GM10847 (cell line): ENCODE data around the gene TSPAN5.

ENCODE experiments used
- POLR2A ChIP-seq: IDR thresholded peaks from 2 replicates; pipeline ENCODE4 v1.6.1; 2011; ENCODE audit not compliant: insufficient read length; ENCODE audit errors: extremely low read depth

Gene TSPAN5

DNA sequence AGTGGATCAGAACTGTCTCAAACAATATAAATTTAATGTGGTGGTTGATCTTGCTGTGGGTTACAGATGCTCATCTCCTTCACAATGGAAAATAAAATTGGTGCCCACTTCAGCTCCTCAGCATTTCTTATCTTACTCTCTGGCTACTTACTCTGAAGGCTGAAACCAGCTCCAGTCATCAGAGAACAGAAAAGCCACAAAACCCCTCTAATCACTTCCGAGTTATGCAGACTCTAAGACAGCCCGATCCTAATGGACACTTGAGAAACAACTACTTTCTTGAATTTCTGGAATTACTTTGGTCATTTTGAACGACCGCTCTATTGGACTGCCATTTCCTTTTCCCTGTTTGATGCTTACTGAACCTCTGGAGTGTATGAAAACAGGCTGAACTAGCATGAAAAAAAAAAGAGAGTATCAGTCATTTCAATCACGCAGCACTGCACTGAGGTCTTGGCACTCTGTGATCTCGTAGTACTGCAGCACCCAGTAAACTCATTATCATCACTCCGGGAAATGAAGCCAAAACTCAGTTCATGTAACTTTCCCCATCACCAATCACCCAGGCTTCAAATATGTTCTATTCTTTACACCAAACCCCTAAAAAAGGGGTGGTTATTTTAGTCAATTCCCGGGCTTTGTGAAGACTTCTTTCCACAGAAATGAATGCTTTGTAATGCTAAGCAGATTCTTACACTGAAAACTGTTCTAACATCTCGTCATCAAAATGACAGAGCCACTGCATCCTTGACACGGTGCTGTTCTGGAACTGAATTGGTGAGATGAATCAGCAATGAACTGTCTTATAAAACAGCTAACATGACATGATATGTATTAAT, 54.5 kb downstream of the TSPAN5 start:
- TF ChIP-seq POLR2A, result no peak

GRCh38 chr4:98602270-98602669, 56.1 kb downstream of the TSPAN5 start:
- TF ChIP-seq POLR2A, result no peak

- no peak for TF ChIP-seq POLR2A
Measured at GRCh38 chr4:98601708-98602107, 56.7 kb downstream of the TSPAN5 start.

- no peak for TF ChIP-seq POLR2A
Measured at GRCh38 chr4:98599617-98600205, 58.7 kb downstream of the TSPAN5 start.

- TF ChIP-seq POLR2A, result no peak
Measured at GRCh38 chr4:98586962-98587354, 71.5 kb downstream of the TSPAN5 start.

DNA sequence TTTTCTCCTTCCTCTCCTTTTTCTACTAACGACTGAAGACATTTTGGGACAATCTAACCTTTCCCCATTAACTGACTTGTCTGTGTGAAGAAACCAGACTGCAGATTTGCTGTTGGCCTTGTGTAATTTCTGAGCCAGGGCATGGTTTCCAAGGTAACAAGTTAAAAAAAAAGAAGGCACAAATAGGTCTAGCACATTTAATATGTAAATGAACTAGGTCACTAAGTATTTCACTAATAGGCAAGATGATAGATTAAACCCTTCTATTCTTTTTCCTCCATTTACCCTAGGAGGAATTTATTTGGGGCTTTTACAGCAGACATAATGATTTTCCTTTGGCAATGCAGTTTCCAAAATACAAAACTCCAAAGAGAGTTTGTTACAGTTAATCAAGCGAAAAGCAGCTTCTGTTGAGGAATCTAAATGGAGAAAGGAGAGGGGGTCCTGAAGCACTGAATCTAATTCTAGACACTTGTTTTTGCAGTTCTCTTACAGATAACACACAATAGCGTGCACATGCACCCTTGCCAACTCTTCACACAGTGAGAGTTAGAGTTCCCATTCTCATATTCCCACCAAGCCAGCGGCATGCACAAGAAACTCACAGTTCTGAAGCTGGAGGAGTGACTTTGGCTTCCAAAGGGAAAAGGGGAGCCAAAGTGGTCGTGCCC, 72.0 kb downstream of the TSPAN5 start:
- no peak for TF ChIP-seq POLR2A

- no peak for TF ChIP-seq POLR2A
Measured at GRCh38 chr4:98585596-98585995, 72.8 kb downstream of the TSPAN5 start.

DNA sequence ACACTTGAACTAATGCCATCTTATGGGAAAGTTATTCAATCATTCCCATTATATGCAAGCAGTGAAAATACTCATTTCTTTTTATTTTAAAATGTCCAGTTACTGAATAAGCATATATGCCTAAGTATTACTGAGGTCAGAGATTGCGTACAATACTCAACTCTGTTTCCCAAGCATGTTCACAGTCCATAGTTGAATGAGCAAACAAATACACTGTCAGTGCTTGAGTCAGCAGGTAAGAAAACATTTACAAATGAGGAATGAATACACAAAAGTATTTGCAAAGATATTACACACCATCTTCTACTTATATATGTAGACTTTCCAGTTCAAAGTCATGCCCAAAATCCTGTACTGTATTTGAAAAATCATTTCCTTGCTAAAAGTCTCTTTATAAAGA, 74.1 kb downstream of the TSPAN5 start:
- no peak for TF ChIP-seq POLR2A

DNA sequence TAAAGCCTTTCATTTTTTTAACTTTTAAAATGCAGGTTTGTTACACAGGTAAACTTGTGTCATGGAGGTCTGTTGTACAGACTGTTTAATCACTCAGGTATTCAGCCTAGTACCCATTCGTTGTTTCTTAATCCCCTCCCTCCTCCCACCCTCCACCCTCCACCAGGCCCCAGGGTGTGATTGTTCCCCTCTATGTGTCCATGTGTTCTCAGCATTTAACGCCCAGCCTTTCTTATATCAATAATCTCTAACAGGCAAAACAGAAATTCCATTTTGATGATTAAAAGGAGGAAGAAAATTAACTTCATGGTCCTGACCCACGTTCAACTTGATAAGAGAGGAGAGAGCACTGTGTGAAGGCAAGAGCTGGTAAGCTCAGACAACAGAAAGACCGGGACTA, 75.1 kb downstream of the TSPAN5 start:
- no peak for TF ChIP-seq POLR2A

GRCh38 chr4:98581126-98581525, 77.3 kb downstream of the TSPAN5 start:
- TF ChIP-seq POLR2A, result no peak

GRCh38 chr4:98577956-98578355, 80.5 kb downstream of the TSPAN5 start:
- no peak for TF ChIP-seq POLR2A

DNA sequence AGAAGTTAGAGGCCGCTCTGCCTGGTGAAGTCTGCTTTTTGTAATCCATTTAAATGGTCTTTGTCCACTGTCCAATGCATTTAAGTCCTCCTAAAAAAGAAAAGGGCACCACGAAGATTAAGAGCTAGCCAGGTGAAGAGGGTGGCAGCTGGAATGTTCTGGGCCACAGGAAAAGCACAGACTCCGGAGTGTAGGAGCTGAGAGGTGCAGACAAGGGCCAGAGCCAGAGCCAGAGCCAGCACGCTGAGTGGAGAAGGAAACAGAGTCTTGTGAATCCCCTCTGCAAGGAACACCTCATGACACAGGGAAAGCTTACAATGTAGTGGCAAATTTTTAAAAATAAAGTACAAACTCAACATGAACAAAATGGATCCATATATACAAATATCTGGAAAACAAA, 83.6 kb downstream of the TSPAN5 start:
- no peak for TF ChIP-seq POLR2A

DNA sequence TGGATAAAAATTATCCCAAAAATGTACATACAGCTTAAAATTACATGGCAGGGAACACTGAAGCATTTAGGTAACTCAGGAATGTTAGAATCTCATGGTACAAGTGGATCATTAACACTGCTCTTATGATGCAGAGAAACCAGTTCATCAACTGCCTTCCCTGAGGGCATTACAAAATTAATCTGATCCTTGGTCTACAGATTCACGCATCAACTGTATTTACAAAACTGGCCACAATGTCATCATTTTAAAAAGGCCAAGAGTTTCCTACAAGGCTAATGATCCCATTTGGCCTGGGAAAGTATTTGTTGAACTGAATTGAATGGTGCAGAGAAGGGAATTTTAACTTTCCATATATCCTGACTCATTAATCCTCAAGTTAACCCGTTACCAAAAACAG, 84.6 kb downstream of the TSPAN5 start:
- TF ChIP-seq POLR2A, result no peak

DNA sequence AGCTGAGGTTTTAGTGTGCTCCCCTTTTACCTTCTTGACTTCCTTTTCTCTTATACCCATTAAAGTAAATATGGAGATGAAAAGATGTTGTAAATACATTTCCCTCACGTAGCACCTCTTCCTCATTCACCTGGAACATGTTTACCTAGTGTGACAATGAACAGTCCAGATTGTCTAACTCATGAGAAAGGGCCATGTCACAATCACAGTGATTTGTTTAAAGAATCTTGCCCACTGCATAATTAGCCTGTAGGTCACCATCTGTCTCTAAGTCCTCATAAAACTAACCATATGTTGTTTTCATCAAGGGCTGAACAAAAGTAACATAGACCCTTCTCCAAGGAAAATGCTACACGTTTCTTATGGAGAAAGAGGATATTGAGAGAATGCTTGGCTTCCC, 85.7 kb downstream of the TSPAN5 start:
- no peak for TF ChIP-seq POLR2A

DNA sequence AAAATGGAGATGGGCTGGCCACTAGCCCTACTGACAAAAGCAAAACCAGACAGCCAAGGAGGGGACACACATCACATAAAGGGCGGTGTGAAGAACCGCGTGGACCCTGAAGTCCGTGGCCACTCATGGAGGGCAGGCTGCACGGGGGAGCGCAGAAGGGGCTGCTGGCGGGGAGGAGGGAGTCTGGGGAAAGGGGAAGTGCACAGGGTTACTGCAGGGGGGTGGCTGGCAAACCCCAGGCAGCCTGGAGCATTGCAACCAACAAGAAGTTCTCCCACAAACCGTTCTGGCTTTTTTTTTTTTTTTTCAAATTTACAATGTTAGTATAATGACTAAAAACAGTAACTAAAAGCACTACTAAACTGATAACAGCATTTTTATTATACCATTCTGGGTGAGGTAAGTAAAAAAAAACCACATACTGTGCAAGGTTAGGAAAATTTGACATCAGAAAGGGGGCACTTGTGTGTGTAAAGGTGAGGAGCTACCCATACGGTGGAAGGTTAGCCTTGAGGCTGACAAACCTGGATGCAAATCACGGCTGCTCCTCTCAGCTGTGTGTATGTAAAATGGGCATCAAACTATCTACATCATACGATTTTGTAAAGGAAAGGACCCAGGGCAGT, 87.1 kb downstream of the TSPAN5 start:
- TF ChIP-seq POLR2A, result no peak
